IPS DF 19.7 (cell line): ENCODE data around the gene CACNG1.

ENCODE experiments used
- DNase-seq: peaks from one replicate; pipeline ENCODE4 v3.0.0-alpha.2; 2013; ENCODE audit warnings: low read depth, low spot score

CACNG1 gene

GRCh38 chr17:67051155-67051538 is 6.8 kb downstream of the CACNG1 start:
- no peak for DNase-seq

DNA sequence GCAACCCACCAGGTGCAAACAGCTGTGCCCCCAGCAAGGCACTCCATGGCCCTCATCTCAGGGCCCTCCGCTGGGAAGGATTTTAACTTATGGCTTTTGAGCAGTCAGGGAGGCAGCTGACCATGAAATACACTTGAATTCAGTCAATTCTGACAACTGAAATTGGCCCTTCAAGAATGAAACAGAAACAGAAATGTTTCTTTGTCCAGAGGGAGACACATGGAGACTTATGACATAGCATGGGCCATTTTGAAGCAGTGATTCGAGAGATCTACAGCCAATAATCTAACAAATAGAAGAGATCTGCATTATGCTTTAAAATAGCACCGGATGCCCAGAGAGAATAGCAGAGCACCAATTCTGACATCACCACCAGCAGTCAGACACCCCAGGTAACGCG is 7.5 kb downstream of the CACNG1 start:
- no peak for DNase-seq

GRCh38 chr17:67052720-67053437 is 8.5 kb downstream of the CACNG1 start:
- no peak for DNase-seq

DNA sequence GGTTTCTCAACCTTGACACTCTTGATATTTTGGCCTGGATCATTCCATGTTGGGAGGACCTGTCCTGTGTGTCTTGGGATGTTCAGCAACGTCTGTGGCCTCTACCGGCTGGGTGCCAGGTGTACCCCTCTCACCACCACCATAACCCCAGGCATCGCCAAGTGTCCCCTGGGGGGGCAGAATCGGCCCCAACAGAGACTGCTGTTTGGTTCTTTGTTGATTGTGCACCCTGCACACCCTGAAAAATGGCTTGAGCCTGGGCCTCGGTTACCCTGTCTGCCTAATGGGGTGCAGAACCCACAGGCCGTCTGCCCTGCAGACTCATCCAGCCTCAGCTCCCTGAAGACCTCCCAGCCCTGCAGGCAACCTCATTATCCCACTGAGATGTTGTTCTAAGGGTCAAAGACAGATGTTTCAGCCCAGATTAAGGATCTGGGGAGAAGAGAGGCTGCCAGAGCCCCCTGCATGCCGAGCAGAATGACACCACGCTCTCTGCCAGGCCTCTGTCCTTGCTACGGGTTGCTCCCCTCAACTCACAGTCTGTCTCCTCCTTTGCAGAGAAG is 9.2 kb downstream of the CACNG1 start:
- no peak for DNase-seq

DNA sequence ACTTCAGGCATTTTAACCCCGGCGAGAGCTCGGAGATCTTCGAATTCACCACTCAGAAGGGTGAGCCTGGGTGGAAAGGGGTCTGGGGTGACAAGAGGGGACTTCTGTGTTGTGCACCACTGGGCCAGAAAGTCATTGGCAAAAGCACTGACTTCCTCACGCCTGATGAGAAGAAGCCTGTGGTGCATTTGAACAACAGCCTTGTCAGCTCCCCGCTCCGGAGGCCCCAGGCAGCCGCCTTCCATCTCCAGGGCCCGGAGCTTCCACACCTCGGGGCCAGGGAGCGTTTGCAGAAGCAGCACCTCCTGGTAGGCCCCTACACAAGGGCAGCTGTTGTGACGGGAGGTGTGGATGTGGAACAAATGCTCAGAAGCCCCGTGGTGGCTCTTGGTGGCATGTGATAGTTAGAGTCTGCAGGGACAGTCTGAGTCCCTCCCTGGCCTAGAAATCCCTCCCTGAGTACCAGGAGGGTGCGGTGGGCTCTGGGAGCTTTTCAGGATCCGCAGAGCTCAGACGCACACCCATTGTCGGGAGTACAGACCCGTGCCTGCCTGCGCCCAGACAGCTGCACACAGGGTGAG is 9.7 kb downstream of the CACNG1 start:
- no peak for DNase-seq

- DNase-seq, result no peak
These were observed 10.3 kb downstream of the CACNG1 start for GRCh38 chr17:67054608-67055007.

DNA sequence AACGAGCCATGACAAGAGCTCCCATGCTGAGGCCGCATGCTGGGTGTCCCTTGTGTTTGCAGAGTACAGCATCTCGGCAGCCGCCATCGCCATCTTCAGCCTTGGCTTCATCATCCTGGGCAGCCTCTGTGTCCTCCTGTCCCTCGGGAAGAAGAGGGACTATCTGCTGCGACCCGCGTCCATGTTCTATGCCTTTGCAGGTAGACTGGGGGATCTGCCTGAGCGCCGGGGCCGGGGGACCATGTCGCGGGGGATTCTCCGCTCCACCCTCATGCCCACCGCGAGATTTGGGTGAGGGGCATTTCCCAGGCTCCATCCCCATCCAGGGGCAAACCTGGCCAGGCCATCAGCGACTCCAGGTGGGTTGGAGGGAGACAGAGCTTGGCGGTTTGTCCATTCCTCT is 10.7 kb downstream of the CACNG1 start:
- DNase-seq, result no peak

DNA sequence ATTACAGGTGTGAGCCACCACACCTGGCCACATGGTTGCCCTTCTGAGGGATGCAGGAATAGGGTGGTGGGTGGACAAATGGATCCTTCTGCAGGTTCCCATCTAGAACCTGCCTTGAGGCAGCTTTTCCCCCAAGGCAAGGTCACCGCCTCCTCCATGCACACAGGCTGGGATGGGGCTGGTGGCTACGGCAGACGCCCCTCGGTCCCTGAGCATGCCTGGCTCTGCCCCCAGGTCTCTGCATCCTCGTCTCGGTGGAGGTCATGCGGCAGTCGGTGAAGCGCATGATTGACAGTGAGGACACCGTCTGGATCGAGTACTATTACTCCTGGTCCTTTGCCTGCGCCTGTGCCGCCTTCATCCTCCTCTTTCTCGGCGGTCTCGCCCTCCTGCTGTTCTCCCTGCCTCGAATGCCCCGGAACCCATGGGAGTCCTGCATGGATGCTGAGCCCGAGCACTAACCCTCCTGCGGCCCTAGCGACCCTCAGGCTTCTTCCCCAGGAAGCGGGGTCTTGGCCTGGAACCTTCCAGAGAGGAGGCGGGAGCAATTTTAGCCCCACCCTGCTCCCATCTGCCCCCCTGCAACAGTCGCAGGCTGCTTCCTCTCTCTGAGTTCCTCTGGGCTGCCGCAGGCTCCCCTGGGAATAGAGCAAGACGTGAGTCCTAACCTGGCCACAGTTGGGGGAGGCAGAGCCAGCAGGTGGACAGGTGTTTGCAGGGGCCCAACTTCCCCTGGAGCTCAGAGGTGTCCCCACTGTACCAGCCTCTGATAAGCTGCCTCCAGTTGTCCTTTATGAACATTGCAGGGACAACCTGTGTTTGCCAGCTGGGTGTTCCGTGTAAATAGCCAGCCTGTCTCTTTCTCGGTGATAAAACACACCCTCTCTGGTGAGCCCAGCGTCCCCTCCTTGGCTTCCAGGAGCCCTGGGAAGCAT is 11.7 kb downstream of the CACNG1 start:
- no peak for DNase-seq

DNA sequence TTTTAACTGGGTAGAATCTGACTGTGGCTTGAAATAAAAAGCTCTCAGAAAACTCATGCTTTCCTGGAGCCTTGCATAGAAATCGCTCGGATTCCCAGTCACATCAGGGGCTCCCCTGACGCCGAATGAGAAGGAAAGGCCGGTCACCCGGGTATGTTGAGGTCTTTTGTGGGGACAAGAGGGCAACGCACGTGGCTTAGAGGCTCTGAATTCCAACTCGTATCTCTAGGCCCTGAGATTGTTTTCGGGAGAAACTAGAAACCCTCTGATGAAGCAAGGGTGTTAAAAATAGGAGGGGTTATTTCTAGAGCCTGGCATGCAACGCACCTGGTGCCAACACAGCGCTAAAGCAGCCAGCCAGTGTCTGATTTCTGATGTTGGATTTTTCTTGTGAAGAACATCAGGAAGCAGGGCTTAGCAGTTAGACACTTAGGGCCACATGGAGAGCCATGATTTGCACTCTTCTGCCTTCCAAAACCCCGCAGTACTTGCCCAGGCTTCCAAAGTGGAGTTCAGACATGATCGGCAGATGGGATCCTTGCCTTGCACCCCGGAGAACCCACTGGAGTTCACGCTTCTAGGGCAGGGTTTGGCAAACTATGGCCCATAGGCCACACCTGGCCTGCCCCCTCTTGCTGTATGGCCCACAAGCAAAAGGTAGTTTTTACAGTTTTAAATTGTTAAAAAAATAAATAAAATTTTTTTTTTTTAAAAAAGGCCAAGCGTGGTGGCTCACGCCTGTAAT is 12.6 kb downstream of the CACNG1 start:
- no peak for DNase-seq

DNA sequence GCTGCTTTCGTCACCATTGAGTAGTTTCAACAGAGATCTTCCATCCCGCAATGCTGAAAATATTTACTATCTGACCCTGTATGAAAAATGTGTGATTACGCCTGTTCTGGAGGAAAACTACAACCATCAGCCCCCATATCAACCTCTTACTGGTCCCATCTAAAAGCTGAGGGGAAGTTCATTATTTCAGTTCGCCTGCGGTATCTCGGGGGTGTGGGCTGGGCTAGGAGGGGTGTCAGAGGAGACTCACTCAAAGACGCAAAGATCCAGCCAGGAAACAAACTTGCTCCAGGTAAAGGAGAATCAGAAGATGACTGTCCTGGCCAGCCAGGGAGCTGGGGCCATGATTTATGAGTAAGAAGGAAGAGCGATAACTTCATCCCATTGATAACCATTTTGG is 13.7 kb downstream of the CACNG1 start:
- DNase-seq, result no peak

DNA sequence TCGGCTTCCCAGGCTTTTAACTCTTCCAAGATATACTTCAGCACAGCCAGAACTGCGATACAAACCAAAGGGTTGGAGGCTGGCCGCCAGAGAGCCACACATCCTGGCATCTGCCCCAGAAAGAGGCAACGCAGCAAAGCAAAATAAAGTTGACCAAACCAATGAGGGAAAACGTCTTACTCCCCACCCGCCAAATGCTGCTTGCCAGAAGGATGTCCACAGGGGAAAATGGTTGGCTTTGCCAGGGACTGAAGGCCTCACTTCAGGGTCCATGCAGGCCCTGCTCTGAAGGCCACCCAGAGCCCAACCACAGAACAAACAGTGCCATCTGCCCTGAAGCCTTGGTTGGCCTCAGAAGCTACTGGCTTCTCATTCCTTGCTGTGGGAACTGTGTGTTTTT is 15.0 kb downstream of the CACNG1 start:
- DNase-seq, result no peak

DNA sequence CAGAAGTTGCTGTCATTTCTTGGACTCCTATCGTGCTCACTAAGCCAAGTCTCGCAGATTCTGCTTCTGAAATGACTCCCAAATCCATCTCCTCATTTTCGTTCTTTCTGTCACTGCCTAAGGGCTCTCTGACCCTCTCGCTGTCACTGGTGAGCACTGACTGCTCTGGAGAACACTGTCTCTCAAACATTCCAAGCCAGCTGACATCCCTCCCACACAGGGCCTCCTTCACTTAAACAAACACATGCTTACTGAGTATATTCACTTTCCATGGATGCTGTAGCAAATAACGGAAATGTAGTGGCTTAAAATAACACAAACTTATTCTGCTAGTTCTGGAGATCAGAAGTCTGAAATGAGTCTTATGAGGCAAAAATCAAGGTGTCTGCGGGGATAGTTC is 18.8 kb downstream of the CACNG1 start:
- DNase-seq, result no peak

GRCh38 chr17:67066717-67067116 is 22.4 kb downstream of the CACNG1 start:
- DNase-seq, result no peak

DNA sequence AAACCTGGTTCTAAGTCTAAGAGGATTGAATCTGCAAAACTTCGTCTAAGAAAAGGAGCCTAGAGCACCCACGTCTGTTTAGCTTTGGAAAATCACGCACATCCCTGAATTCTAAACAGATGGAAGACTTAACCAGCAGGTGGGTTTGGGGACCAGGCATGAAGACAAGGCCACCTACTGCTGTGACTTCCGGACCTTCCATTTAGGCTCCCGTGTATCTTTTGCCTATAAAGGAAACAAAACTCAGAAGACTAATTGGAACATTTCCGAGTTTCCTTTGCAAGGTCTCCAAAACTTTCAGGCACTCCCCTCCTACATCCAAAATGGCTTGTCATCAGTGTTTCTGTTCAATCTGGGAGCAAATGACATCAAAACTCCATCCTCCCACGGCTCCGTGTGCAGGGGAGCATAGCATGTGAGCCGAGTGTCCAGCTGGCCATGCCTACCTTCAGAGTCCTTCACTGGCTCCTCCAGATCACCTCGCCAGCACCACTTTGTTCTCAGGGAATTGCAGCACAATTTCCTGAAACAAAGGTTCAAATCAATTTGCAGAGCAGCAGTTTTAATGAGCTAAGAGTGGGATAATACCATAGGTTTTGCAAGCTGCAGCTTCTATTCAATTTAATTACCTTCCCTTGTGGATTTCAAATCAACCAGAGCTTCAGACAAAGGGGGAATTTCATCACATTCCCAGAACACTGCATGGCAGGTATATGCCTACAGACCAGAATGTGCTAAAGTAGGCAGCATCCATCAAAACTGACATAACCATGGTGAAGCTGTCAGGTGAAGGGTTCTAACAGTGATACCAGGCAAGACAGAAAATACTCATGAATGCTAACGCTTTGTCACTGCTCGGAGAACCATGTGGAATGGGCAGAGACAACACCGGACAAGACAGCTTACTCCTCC is 23.5 kb downstream of the CACNG1 start:
- no peak for DNase-seq

DNA sequence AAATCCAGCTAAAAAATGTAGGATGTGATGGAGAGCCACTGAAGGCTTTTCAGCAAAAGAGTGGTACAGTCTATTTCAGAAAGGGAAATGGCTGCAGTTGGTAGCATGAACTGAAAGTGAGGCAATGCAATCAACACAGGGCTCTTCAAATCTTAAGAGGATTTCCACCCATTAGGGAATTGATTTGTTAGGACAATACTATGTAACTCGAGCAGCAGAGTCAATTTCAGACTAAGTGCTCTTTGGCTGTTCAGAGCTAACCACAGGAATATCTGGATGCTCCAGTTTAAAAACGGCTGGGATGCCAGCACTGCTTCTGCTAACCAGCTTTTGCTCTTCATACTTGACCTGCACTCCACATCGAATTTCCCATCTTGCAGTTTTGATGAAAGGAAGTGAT is 24.6 kb downstream of the CACNG1 start:
- DNase-seq, result no peak

DNA sequence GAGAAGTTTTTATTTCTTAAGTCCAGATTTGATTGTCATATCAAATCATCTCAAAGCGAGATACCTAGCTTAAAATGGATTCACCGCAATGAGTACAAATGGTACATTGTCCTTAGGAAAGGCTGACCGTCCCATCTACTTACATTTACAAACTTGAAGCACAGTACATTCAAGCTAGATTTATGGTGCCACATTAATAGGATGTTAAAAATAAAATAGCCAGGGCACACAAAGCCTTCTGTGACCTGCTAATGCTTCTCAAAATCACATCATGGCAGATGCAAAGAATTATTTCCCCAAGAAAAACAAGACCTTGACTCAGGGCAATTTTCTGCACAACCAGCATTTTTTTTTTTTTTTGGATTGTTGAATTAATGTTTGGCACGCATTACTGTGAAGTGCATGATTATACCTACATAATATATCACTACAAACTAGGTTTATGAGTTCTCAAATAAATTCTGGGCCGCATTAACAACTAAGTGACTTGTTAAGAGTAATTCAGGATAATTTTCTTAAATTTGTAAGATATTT is 25.3 kb downstream of the CACNG1 start:
- no peak for DNase-seq

DNA sequence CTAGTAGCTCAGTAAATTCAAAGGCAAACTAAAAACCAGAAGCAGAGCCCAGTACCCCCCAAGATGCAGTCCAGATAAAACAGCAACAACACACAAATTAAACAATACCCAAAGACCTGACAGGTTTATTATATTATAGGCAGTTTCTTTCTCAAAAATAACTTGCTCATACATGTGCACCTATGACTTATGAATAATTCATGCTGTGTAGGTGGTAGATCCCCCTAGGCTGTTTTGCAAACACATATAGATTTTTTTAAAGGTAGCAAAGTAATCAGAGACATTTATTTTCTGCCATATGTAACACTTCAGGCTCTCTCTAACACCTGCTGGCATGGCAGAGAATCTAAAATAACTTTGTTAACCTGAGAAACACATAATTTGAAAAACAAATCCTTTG is 27.2 kb downstream of the CACNG1 start:
- no peak for DNase-seq

GRCh38 chr17:67072885-67073284 is 28.5 kb downstream of the CACNG1 start:
- no peak for DNase-seq

- no peak for DNase-seq
These were observed 30.4 kb downstream of the CACNG1 start for GRCh38 chr17:67074781-67075180.

- no peak for DNase-seq
These were observed 31.9 kb downstream of the CACNG1 start for GRCh38 chr17:67076290-67076689.
